ENCODE results near the gene CDH23. TPM values are rescaled to one million over a fixed set of nuclear protein-coding genes. Genes with fewer than 3 reads are reported as not detected.

The CDH23 gene
- total and polyA plus RNA-seq, 2 of the 8 experiments (the other 6 are each of a cell fraction or from before 2014, with no cell fraction given), result 1.9 to 4.9 TPM

GRCh38 chr10:71713135-71714030 lies 316.7 kb downstream of the CDH23 start:
- DNase-seq (ENCODE audit: low read depth in 1 of 2, low spot score in 2 of 2) (no peak), FAIRE-seq (no peak)
- POLR2A ChIA-PET (ENCODE audit: partially characterized antibody), result no interaction called here
- no peak overlapping the region for H2BK15ac ChIP-seq (ENCODE audit: low read length)
- H3K27me3 ChIP-seq (replicated peaks in 1 of 4; ENCODE audit: control insufficient read depth in 3 of 4, extremely low read depth in 1 of 4, insufficient read depth in 3 of 4, low read length in 3 of 4), result peaks cover 0 to 3% (median 0%) of the 10 kb centered on the region in 4 experiments; a peak in 1 of 7 replicates
- H2BK12ac ChIP-seq (ENCODE audit: low read depth, low read length), result 0 out of 2 replicates have a peak overlapping the region, but pooled peaks have one; percentile 9
- H3K27ac ChIP-seq (ENCODE audit: low read depth, low read length), result no peak overlapping the region
- H3K36me3 ChIP-seq (ENCODE audit: control insufficient read depth in 2 of 4, insufficient read depth in 4 of 4, low read length in 3 of 4), result no peaks in the 10 kb centered on the region
- H2BK20ac ChIP-seq (ENCODE audit: low read length), result no peak overlapping the region
- no peak overlapping the region for H3K4me3 ChIP-seq (ENCODE audit: extremely low read depth in 1 of 4, insufficient read depth in 2 of 4, low read depth in 3 of 4, low read length in 4 of 4)
- H3K18ac ChIP-seq (ENCODE audit: extremely low read depth, low read length), result no peak overlapping the region; the same call in 1 of the 2 replicates
- no peak overlapping the region for H3K23ac ChIP-seq (ENCODE audit: insufficient read length)
- H4K20me1 ChIP-seq (replicated peaks in 1 of 2; ENCODE audit: control insufficient read depth in 1 of 2, insufficient read depth in 2 of 2, low read length in 2 of 2), result no peaks in the 10 kb centered on the region
- H3K56ac ChIP-seq (replicated peaks; ENCODE audit: insufficient read length, low read depth, low read length), result no peak overlapping the region
- peaks cover 0 to 6% (median 0%) of the 10 kb centered on the region in 4 experiments; a peak in 1 of 7 replicates for H3K4me1 ChIP-seq (replicated peaks in 1 of 4; ENCODE audit: control insufficient read depth in 3 of 4, insufficient read depth in 4 of 4, low read length in 3 of 4)
- no peak overlapping the region for H2BK120ac ChIP-seq (replicated peaks; ENCODE audit: low read depth, low read length)
- H3K23me2 ChIP-seq (ENCODE audit: low read depth, low read length), result no peaks in the 10 kb centered on the region
- no peak overlapping the region for H3K14ac ChIP-seq (ENCODE audit: insufficient read length)
- no peaks in the 10 kb centered on the region for H3K79me1 ChIP-seq (ENCODE audit: low read depth, low read length)
- CTCF ChIA-PET (ENCODE audit: partially characterized antibody), result interaction anchor here (0.5 to 3.3 kb wide), 18 partner anchors 8 to 508 kb away, joined by 3 to 12 read pairs (median 3); partner anchors contain the start of genes SLC29A3 and VSIR
- WGBS, 2 experiments (ENCODE audit: extremely low coverage in 1 of 2, insufficient coverage in 1 of 2, insufficient read length in 1 of 2, insufficient replicate concordance in 2 of 2, low coverage in 1 of 2, low lambda C conversion rate in 2 of 2, missing lambda C conversion rate in 1 of 2), result 73% methylated on average over 10 of the region's 12 CpGs; no CpG with 5 or more reads in 1 of the 2 experiments
- H3K9me3 ChIP-seq (ENCODE audit: insufficient read depth in 2 of 2, low read depth in 1 of 2, low read length in 1 of 2), result no peaks in the 10 kb centered on the region
- H2BK5ac ChIP-seq (ENCODE audit: low read depth, low read length), result peak overlapping the region; percentile 16; the same call in 1 of the 2 replicates
- peak overlapping the region; percentile 22 for H4K8ac ChIP-seq (ENCODE audit: extremely low read depth, insufficient read depth, low read length)
- H2AFZ ChIP-seq (ENCODE audit: low read length), result peak overlapping the region; percentile 68; the same call in 1 of the 2 replicates
- no peak overlapping the region for H3K9ac ChIP-seq (replicated peaks in 1 of 4; ENCODE audit: extremely low read depth in 1 of 4, low read depth in 3 of 4, low read length in 3 of 4)
- H3K4ac ChIP-seq (replicated peaks; ENCODE audit: insufficient read length, low read depth, low read length), result no peak overlapping the region
- no peaks in the 10 kb centered on the region for H3K79me2 ChIP-seq (ENCODE audit: control insufficient read depth in 1 of 2, insufficient read depth in 2 of 2, low read length in 2 of 2)
- H4K5ac ChIP-seq (ENCODE audit: insufficient read length, low read depth, low read length), result no peak overlapping the region
- peak overlapping the region; percentile 23 for H4K91ac ChIP-seq (replicated peaks; ENCODE audit: insufficient read length, low read length)
- no peak overlapping the region for H3K4me2 ChIP-seq (ENCODE audit: insufficient read depth in 1 of 2, low read depth in 2 of 2, low read length in 2 of 2)
- H2AK5ac ChIP-seq (ENCODE audit: low read depth, low read length), result no peak overlapping the region
- peak in 2 of 3 experiments; percentile 10 to 15; a peak in 2 of 4 replicates for TF ChIP-seq CTCF (IDR thresholded peaks at IDR 0.05; ENCODE audit: control extremely low read depth in 1 of 3, insufficient read depth in 1 of 3, low read depth in 1 of 3, low read length in 3 of 3)
